CD4-positive, alpha-beta T cell treated with Interleukin-10 for 1 hour (primary cell): ENCODE measurements around the gene AJAP1.

Experiments used
- DNase-seq: peaks from one replicate; pipeline ENCODE4 v3.0.0-alpha.2; 2020

The AJAP1 gene

DNA sequence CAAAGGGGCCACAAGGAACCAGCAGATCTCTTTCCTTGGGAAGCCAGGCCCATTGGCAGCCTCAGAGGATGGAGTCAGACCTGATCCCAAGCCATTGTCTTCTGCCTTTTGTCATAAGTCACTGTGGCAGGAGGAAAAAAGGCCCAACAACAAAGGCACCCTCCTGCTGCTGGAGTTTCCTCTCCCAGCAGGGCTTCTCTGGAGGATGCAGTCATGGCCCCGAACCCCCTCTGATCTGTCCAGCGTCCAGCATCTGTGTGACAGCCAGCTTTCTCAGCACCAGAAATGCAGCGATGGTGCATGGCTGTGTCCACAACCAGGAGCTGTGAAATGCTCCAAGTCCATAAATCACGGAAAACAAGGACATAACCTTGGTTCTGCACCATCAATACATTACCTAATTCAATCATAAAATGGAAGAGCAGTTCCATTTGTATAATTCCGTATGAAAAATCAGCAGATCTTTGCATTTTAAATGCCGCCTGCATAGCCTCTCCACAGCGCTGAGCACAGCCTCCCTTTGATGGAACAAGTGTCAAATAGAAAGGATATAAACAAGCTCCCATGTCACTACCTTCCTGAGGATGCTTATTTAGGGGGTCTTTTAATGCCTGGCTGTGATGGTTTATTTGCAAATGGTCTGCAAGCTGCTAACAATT lies 30.6 kb downstream of the AJAP1 start:
- no peak for DNase-seq

DNA sequence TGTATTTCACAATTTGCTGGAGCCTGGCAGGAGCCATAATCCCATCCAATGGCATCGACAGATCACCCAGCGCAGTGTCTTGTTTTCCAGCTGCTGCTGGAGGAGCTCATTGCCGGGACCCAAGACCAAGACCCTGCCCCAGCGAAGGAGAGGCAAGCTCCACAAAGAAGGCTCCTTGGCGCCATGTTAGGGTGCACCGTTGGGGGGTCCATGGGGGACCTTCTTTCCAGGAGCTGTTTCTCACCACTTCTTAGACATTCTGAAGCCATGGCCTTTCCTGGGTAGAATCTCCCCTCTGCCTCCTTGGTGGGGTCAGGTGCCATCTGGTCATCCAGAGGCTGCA lies 31.1 kb downstream of the AJAP1 start:
- DNase-seq = no peak

DNA sequence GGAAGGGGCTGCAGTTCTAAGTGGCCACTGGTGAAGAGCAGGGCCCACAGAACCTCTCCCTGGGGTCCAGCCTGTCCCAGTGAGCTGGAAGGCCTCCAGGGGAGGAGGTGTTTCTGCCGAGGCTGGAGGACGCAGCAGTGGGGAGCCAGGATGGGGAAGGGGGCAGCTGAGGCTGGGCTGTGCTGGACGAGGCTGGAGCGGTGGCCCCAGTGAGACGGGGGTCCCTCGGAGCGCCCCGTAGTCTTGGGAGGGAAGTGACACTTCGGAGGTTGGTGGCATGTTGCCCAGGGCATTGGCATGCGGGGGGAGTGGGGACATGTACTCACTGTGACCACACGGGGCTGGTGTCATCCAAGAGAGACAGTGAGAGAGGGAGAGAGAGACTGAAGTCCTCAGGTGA lies 33.5 kb downstream of the AJAP1 start:
- no peak for DNase-seq

DNA sequence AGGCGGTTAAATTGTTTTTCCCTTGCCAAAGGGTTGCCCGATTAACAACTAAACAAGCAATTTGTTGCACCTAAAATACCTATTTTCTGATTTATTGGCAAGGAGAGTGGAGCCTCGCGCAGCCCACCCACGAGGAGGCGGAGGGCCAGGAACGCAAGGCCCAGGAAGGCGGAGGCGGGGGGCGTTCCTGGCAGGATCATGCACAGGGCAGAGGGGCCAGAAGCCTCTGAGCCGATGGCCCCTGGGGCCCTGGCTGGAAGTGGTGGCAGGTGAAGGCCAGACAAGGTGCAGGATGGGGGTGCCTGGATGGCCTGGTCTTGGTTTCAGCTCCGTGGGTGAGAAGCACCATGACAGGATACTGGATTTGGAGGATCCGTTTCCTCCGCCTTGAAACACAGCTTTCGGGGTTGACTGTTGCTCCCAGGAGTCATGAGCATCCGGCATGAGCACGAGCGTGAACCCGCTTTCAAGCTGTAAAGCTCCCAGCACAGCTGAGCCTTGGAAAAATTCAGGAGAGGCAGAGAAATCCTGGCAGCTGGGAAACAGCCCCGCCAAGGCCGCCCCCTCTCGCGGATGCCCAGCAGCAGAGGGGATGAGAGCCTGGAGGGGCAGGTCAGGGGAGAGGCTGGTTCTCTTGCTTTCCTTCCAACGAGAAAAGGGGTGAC lies 35.0 kb downstream of the AJAP1 start:
- DNase-seq = no peak

DNA sequence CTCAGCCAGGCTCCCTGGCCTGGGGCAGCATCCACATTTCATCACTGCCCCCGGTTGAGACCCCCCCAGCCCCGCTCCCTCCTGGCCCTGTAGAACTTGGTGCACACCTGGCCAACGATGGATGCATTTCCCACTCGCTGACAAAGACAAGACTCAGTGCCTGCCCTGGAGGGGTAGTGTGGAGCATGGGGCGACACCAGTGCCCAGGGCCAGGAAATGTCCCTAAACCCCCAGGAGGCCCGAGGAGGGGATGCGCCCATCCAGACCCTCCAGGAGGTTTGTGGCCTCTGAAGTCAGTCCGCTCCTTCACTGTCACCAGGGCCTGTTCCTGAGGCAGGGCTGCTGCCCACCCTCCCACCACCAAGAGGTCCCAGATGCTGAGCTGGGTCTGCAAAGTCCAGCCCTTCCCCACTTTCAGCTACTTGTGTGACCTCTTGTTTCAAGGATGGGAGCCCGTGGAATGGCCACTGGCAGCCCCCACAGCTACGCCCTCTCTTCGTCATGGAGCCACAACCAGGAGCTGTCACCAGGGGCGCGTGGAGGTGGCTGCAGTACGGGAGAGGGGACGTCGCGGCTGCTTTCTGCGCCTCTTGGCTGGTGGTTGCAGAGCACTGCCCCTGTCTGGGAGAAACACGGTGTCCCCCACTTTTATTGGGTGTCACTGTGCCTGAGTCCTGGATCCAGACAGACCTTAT lies 35.7 kb downstream of the AJAP1 start:
- no peak for DNase-seq

DNA sequence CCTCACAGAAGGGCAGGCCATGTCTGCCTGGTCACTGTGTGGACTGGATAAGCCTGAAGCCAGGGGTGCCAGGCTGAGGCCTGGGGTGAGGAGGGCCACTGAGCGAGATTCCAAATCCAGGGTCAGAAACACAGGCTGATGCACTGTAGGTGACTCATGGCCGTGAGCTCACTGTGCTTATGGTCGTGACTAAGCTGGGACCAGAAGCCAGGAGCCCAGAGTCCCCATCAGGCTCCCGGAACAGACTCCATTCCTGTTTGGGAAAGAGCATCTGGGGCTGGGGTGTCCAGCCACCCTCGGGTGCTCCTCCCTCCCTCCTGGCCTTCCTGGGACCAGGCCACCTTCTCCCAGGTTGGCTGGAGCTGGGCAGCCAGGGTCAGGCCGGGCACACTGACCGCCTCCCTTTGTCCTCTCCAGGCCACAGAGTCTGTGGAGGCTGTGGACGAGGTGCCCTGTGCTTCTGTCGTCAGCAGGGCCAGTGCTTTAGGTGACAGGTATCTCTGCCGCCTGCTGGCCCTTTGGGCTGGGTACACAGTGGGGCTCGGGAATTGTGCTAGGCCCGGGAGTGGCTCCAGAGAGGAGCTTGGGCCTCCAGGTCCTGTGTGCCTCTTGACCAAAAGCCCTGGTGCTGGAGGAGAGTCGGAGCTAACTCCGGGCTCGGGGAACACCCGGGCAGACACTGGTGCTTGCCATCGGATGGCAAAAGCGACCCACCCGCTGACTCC lies 36.7 kb downstream of the AJAP1 start:
- no peak for DNase-seq

DNA sequence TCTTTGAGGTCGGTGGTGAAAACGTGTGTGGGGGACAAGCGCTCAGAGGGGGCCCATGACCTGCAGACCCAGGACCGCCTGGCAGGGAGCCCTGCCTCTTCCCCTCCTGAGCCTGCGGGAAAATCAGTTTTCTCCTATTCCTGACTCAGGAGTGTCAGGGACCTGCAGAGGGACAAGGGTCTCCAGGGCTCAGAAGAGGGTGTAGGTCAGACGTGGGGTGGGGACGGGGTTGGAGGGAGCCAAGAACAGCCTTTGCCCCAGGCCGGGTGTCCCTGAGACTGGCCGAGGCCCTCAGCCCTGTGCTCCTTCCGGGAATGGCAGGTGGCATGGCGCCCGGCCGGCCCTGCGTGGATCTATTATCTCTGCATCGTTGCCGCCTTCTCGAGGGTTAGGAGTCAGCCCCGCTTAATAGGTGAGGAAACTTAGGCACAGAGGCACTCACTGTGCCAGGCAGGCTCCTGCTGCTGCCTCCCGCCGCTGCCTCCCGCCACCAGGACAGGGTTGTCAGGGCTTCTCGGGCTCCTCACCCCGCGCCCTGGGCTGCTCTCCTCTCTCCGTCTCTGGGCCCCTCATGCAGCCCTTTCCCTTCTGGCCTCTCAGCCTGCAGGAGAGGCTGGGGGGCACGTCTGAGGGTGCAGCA lies 37.5 kb downstream of the AJAP1 start:
- DNase-seq = no peak

DNA sequence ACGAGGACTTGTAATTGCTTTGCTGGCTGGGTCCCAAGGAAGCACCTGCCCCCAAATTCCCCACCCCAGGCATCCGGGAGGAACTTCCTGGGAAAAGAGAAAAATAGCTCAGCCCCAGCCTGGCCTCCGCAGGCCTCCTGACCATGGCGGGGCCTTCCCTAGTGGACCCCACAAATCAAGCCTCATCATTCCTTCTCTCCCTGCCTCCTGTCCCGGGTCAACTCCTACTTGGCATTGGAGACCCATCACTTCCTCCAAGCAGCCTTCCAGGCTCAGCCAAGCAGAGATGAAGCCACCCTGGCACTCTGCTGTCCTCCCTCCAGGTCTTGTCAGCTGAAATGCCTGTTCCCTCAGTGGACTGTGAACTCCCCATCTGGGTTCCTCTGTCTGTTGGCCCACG lies 38.0 kb downstream of the AJAP1 start:
- DNase-seq = no peak

DNA sequence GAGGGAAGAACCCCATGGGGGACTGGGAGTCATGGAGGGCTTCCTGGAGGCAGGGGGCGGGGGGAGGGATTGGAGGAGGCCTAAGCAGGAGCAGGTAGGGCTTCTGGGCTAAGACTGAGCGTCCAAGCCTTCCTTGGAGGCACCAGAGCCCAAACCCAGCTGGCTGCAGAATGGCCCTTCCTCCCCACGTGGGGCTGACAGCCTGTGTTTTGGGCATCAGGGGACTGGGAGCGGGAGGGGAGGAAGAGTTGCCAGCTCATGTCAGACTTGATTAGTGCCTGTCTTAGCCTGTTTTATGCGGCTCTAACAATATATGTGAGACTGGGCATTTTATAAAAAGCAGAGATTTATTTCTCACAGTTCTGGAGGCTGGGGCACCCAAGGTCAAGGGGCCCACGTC lies 38.9 kb downstream of the AJAP1 start:
- DNase-seq = no peak

DNA sequence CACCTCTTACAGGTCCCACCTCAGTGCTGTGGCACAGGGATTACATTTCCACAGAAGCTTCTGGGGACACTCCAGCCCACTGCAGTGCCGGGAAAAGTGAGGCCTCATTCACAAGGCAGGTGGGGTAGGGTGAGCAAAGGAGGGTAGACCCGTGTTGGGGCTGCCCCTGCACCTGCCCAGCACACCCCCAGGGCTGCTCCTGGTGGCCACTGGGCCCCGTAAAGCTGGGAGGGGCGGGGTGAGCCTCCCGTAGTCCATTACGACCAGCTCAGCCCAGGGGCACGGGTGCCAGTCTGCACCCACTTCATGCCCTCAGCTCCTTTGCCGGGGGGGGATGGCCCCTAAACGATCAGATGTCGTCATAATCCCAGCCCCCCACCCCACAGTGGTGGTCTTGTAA lies 39.5 kb downstream of the AJAP1 start:
- no peak for DNase-seq

DNA sequence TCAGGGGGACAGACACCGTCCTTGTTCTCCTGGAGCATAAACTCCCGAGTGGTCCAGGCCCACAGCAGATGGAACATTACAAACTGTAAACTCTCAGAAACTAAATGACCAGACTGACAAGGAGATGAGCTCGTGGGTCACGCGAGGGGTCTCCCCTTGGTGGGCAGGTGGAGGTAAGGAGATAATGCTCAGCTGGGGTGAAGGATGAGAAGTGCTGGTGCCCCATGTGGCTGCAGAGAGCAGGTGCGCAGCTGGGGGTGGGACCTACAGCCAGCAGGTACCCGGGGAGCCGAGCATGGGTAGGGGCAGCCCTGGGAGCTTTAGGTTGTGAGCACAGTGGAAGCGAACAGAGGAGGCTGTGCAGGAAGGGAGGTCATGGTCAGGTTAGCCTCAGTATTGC lies 40.1 kb downstream of the AJAP1 start:
- DNase-seq = no peak

DNA sequence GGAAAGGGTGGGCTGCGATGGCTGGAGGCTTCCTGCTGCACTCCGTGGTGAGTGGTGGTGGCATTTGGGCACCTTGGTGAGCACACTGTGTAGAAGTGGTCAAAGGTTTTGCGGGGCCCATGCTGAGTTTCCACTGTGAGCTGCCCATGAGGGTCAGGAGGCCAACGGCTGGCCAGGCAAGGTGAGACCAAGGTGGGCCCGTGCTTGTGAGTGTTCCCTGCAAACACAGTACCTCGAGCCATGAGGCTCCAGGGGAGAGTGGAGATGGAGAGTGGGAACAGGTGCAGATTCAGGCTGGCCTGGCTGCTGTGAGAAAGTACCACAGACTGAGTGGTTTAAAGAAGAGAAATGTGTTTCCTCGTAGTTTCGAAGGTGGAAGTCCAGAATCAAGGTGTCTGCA lies 40.8 kb downstream of the AJAP1 start:
- DNase-seq = no peak

DNA sequence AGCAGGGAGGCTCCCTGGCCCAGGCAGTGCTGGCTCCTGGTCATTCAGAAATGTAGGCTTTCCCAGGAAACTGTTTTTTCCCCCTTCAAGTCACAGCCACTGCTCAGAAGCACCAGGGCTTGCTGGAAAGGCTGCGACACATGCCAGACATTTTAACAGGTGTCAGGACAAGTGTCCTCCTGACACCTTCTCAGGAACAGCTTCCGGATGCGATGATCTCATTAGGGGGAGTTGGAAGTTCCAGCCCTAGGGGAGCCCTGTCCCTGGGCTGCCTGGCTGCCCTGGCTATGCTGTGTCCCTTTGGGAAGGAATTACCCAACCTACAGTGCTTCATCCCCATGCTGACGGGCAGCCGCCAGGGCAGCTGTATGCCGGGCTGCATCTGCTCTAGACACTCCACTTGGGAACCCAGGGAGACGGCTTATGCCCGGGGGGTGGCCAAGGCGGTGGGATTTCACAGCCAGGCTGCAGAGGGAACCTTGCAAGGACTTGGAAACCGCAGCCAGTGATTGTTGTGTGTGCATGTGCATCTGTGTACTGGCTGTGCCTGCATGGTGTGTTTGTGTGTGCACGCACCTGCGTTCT lies 41.8 kb downstream of the AJAP1 start:
- no peak for DNase-seq

DNA sequence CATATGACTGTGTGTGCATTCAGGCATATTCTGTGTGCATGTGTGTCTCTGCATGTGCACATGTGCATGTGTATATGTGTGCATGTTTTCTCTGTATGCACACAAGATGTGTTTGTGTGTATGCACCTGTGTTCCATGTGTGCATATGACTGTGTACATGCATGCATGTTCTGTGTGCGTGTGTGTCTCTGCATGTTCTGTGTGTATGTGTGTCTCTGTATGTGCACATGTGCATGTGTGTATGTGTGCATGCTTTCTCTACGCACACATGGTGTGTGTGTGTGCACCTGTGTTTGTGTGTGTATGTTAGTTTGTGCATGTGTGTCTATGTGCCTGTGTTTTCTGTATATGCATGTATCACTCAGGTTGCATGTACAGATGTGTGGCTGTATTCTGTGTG lies 42.3 kb downstream of the AJAP1 start:
- DNase-seq = no peak

DNA sequence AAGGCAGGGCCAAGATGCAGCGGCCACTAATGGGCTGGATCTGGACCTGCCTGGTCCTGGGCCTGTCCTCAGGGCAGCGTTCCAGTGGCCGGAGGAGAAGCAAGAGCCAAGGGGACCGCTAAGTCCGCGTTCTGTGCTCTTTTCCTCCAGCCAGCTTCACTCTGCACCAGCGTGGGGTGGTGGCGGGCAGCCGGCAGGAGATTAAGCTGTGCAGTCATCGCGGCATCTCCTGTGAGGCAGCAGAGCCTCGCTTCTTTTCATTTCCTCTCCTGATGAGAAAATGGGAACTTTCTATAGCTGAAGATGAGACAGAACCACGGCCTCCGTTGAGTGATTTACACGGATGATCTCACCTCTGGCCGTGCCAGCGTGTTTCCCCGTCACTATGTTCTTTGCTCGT lies 43.4 kb downstream of the AJAP1 start:
- no peak for DNase-seq

DNA sequence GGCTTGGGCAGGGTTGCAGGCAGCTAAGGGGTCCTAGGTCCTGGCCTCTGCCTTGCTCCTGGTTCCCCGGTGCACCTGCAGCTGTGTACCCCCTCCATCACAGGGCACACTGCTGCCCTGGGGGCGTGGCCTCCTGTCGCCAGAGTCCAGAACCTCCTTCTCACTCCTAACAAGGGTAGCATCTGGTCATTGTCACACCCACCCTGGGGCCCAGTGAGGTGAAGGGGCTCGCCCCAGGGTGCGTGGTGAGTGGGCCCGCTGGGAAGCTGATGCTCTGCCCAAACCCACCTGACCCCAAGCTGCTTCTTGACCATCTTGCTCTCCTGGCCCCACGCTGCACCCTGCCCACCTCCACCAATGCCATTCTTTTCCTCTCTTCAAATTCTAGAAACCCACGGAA lies 44.5 kb downstream of the AJAP1 start:
- no peak for DNase-seq

DNA sequence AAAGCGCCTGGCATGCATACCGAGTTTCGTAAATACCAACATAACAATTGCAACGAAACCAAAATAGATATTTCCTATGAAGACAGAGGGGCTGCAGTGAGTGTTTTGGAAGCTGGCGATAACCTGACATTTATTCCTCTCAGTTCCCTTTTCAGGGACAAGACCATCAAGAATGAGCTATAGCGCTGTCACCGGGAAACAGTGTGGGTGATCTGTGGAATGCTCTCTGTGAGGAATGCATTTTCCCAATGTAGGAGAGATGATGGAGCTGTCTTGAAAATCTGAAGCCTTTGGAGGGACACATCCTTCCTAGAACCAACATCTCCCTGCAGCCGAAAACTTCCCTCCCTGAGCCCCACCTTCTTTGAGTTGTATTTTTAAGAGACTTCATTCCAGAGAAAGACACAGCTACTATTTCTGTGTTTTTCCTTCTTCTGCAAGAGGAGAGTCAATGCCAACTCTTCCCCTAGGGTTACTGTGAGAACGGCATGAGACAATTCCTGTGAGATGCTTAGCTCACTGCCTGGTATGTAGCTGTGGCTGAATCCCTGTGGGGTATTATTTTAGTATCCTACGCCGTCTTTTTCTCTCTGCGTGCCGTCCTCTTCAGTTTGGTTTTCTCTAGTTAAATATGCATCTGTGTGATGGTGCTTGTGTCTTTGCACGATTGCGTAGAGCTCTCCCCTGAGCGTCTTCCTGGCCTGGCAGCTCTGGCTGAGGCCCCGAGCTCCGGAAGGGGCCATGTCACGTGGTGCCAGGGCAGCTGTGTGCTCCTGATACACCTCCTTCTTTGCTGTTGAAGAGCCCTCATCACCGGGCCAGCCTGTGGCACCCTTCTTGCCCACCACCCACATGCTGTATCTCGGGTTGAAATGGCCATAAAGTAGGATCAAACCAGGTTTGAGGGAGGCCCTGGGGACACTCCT lies 45.2 kb downstream of the AJAP1 start:
- no peak for DNase-seq

DNA sequence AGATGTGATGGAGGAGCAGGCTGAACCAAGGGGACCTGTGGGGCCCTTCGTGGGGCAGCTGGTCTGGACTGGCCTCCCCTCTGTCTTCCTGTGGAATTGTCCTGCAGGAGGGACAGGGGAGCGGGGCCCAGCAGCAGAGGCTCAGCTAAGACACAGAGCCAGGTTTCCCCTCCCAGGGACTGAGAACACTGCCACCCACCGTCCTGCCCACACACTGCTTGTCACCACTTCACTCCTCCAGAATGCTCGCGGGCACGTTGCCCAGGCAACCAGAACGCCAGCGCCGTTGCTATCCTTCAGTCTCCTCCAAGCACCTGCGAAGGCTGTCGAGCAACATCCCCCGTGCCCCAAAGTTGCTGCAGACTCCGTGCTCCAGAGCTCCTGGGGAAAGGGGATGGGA lies 46.4 kb downstream of the AJAP1 start:
- no peak for DNase-seq

DNA sequence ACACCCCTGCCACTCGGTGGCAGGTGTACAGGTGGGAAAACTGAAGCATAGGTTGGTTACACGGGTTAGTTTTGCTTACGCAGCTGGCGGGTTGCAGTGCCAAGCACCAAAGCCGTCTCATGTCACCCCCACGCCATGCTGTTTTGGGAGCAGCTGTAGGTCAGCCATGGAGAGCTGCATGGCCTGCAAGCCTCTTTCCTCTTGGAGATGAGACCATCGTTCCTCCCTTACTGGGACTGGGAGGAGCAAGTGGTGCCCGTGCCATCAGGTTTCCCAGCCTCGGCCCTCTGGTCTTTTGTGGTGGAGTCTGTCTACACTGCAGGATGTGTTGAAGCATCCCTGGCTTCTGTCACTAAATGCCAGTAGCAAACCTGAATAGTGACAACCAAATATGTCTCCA lies 46.9 kb downstream of the AJAP1 start:
- DNase-seq = no peak

DNA sequence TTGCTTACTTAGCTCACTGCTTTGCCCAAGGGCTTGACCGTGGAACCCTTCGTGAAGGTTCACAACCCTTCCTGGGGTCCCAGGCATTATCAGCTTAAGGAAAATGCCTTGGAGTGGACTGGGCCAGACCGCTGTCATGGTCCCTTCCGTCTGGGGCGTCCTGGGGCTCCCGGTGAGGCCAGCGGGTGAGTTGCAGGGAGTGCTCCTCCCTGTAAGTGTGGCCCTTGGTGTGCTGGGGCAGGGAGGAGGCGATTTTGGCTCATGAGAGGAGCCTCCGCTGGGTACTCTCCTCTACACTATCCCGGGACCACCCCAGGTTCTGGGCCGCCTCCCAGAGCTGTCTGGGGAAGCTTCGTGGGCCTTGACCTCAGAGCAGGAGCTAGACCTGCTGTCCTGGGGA lies 48.1 kb downstream of the AJAP1 start:
- DNase-seq = no peak

DNA sequence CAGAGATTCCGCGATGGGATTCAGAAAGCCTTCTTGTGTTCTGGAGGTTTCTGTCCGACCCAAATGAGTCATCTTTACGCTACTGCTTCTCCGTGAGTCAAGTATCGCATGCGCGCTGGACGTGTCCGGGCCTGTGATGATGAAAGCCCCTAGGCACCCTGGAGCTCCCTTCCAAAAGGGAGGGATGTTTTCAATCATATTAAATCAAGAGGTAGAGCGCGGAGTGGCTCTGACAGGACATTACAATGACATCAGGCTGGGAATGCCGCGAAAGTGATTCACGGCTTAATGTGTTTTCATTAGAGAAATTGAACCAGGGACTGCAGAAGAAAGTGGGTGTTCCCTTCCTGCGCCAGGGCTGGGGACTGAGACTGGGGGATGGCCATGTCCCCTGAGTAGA lies 48.5 kb downstream of the AJAP1 start:
- DNase-seq = no peak

DNA sequence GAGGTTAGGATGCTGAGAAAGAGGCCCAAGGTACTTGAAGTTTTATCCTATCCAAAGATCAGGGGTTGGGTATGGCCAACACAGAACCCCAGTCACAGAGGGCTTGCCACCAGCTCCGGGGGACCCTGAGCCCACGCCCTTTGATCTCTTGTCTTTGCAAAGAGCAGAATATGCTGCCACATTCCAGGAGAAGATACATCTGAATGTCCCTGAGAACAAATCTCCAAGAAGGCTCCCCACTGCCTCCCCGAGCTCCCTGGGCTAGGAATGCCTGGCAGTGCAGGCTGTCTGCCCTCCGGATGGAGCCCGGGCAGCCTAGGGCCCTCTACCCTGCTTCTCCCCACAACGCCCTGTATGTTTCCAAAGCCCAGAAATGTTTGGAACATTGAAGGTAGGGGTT lies 49.2 kb downstream of the AJAP1 start:
- DNase-seq = no peak
